Measurements from ENCODE around the gene LRRC3C. TPM values are rescaled to one million over a fixed set of nuclear protein-coding genes. Genes with fewer than 3 reads are reported as not detected.

LRRC3C gene
- total RNA-seq, 1 donor from 2014 or later, result not detected

DNA sequence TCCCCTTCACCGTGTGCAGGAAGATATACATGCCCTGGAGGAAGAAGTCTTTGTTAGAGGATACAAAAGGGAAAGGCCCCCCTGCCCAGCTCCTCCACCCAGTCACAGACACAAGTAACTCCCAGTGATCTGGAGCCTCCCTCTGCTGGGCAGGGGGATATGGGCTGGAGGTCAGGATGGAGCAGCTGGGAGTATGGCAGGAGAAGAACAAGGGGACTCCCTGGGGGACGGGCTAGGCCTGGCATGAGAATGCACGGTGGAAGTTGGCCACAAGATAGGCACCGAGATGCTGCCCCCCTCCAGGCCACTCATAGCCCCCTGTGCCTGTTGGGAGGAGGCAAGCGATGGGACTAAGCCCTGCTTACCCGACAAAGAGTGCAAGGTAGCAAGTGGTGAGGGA, 4.3 kb upstream of the LRRC3C start:
- DNase-seq (ENCODE audit: low spot score), result no peak
- intact Hi-C loops (cut with DNase I), result loop anchor here (5.0 kb wide), 1 partner anchor 281 kb away; no protein-coding TSS in a partner anchor

GRCh38 chr17:39923836-39924690, 3.5 kb upstream of the LRRC3C start:
- DNase-seq (ENCODE audit: low spot score), result no peak
- intact Hi-C loops (cut with DNase I), result loop anchor here (5.0 kb wide), 1 partner anchor 282 kb away; no protein-coding TSS in a partner anchor

- intact Hi-C loops (cut with DNase I), result loop anchor here (5.0 kb wide), 1 partner anchor 282 kb away; no protein-coding TSS in a partner anchor
- DNase-seq (ENCODE audit: low spot score), result no peak
Observed at GRCh38 chr17:39924691-39925055, 2.9 kb upstream of the LRRC3C start.

DNA sequence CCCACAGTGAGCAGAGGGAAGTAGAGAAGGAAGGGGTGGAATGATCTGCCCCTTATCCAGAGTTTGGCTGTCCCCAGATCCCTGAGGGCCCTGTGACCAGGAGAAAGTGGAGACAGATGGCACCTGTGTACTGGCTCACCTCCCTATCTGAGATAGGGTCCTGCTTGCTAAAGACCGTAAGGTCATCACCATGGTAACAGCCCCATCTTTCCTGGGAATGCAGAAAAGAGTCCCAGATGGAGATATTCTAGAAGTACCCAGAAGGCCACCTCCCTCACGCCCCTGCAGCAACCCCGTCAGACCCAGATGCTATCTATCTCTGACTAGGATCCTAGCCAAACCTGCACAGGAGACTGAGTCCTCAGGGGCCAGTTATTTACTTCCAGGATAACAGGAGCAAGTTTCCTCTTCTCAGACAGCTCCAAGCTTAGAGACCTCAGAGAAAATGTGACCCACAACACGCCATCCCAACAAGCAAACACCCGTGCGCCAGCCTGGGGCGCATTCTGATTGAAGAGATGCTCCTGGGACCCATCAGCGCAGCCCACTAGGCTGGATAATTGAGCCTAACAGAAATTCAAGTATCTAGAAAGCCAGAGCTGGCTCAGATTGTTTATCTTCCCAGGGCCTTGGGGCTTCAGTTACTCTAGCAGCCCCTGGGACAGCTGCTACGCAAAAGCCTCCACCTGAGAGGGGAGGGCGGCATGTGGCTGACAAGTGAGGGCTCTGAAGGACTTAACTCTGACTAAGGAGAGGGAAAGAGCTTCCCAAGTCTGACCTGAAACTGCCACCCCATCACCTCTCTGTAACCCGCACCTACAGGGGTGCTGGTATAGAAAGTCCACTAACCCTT, 2.0 kb upstream of the LRRC3C start:
- DNase-seq (ENCODE audit: low spot score), result no peak
- intact Hi-C loops (cut with DNase I), result loop anchor here (2.0 kb wide), 1 partner anchor 27 kb away; no protein-coding TSS in a partner anchor

GRCh38 chr17:39926135-39926587, 1.4 kb upstream of the LRRC3C start:
- intact Hi-C loops (cut with DNase I), result loop anchor here (2.0 kb wide), 1 partner anchor 27 kb away; no protein-coding TSS in a partner anchor
- no peak for DNase-seq (ENCODE audit: low spot score)

GRCh38 chr17:39926588-39927100, 888 bp upstream of the LRRC3C start:
- intact Hi-C loops (cut with DNase I), result loop anchor here (1.0 to 2.0 kb wide), 2 partner anchors 26 to 54 kb away; partner anchors contain the start of gene PSMD3
- peak; percentile 77 for DNase-seq (ENCODE audit: low spot score)

DNA sequence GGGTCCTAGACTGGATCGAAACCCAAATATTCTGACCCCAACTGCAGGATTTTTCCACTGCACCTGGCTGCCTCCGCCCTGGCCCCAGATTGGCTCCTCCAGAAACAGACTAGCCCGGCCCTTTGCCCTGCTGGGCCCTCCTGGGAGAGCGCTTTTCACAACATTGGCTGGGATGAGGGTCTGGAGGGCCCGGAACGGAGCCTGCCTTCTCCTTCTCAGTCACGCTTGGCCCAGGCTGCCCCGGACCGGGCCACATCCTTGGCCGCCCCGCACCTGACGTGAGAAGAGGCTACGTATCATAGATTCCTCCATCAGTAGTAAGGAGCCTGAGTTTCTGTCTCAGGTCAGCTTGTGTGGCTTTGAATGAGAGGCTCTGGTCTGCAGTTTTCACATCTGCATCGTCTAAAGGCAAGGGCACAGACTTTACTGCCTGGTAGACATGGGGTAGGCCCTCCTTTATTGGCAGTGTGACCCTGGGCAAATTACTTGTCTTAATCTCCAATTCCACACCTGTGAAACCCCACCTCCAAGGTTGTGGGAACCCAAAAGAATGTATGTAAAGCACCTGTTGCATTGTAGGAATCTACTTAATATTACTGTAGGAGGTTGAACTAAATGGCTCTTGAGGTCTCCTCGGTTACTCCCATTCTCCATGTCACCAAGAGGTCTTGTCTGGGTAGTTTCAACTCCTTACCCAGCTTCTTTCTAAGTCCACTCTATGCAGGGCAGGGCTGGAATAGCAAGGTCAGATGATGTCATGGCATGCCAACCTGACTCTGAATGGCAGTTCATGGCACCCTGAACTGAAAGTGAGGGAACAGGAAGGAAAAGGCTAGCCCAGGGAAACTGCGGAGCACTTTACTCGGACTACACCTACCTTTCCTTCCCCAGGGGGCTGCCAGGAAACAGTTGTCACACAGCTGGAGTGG, 661 bp downstream of the LRRC3C start:
- intact Hi-C loops (cut with DNase I), result loop anchor here (1.0 to 2.0 kb wide), 2 partner anchors 25 to 52 kb away; partner anchors contain the start of gene PSMD3

GRCh38 chr17:39928858-39929645, 1.5 kb downstream of the LRRC3C start:
- DNase-seq (ENCODE audit: low spot score), result no peak
- intact Hi-C loops (cut with DNase I), result no loop called here

More for the DNA sequence above, 661 bp downstream of the LRRC3C start:
- DNase-seq (ENCODE audit: low spot score), result no peak

- intact Hi-C loops (cut with DNase I), result no loop called here
- no peak for DNase-seq (ENCODE audit: low spot score)
Observed at GRCh38 chr17:39929646-39930407, 2.3 kb downstream of the LRRC3C start.

GRCh38 chr17:39933912-39934311, 6.4 kb downstream of the LRRC3C start:
- peak; percentile 80 for DNase-seq (ENCODE audit: low spot score)
- intact Hi-C loops (cut with DNase I), result no loop called here

- intact Hi-C loops (cut with DNase I), result no loop called here
- DNase-seq (ENCODE audit: low spot score), result no peak
Observed at GRCh38 chr17:39934324-39934723, 6.8 kb downstream of the LRRC3C start.

GRCh38 chr17:39935909-39936308, 8.4 kb downstream of the LRRC3C start:
- intact Hi-C loops (cut with DNase I), result no loop called here
- no peak for DNase-seq (ENCODE audit: low spot score)

GRCh38 chr17:39937447-39937846, 9.9 kb downstream of the LRRC3C start:
- intact Hi-C loops (cut with DNase I), result no loop called here
- DNase-seq (ENCODE audit: low spot score), result no peak

GRCh38 chr17:39938140-39938869, 10.8 kb downstream of the LRRC3C start:
- DNase-seq (ENCODE audit: low spot score), result no peak
- intact Hi-C loops (cut with DNase I), result no loop called here

GRCh38 chr17:39939106-39939505, 11.6 kb downstream of the LRRC3C start:
- intact Hi-C loops (cut with DNase I), result no loop called here
- no peak for DNase-seq (ENCODE audit: low spot score)

DNA sequence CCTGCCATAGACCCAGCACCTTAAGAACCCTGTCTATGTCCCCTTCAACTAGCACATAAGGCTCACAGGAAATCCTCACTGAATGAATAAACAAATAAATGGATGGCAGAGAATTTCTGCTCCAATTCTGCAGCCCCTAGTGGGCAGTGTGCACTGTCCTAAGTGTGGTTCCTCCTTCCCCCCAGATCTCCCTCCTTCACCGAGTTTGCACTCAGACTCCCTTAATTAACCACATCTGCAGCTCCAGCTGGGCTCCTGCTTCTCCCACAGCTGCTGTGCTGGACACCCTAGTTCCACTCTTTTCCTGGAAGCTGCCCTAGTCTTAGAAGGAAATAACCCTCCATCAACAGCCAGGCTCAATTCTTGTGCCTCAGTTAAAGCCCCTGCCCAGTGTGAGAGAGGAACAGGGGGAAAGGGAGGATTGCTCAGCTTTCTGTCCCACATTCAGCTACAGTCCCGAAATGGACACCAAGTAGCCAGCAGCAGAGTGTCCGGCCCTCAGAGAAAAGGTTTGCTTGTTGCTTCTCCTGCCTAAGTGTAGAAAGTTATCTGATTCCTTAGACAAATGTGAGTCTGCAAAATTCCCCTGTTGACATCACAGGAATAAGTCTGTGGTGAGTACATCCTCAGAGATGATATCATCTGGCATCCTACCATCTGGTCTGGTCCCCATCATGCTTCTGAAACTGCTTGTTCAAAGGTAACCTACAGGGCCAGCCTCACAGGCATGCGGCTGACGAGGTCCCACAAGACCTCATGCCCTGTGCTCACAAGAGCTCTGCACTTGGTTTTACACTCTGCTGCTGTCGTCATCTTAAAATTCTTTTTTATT, 12.3 kb downstream of the LRRC3C start:
- DNase-seq (ENCODE audit: low spot score), result no peak
- intact Hi-C loops (cut with DNase I), result no loop called here

Measured in cardiac septum (tissue), 1 donor.